ENCODE data around the gene ROM1. TPM values are rescaled to one million over a fixed set of nuclear protein-coding genes. Genes with fewer than 3 reads are reported as not detected.

ROM1 gene
- total and polyA plus RNA-seq, 2 donors (not counting 3 experiments of a cell fraction or from before 2014, with no cell fraction given), result 5.3 to 8.8 TPM

DNA sequence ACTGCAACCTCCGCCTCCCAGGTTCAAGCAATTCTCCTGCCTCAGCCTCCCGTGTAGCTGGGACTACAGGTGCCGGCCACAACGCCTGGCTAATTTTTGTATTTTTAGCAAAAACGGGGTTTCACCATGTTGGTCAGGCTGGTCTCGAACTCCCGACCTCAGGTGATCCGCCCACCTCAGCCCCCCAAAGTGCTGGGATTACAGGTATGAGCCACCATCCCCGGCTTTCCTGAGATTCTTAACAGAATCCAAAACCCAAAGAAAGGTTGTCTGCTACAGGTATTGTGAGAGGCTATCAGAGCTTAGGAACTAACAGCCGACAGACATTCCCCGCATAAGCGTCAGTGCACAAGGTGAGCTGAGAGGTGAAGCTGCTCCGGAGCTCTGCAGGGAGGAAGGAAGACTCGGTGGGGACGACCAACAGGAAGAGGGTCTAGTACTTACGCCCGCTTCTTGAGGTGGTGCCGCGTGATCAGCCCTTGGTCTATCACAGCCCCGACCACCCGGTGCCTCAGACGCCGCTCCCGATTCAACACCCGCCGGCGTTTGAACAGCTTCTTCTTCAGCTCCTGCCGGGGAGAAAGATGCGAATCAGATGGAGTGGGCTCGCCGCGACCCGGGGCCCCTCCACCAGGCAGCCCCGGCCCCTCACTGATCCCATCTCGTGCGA, 51.5 kb downstream of the ROM1 start:
- Histone ChIP-seq H3K79me2 (ENCODE audit: control insufficient read depth, insufficient read depth, low read length) (peaks cover 31% of the 10 kb centered on the region), H3K27me3 (ENCODE audit: control insufficient read depth in 2 of 2, insufficient read depth in 2 of 2, low read length in 2 of 2) (no peaks in the 10 kb centered on the region), H2AFZ (ENCODE audit: low read depth, low read length) (peak overlapping the region; percentile 4), H4K20me1 (replicated peaks; ENCODE audit: control insufficient read depth, extremely low read depth, insufficient read depth, low read length) (no peaks in the 10 kb centered on the region), H3K9me3 (replicated peaks; ENCODE audit: control insufficient read depth, insufficient read depth, low read length) (no peaks in the 10 kb centered on the region), H3K36me3 (ENCODE audit: control insufficient read depth in 2 of 2, extremely low read depth in 1 of 2, insufficient read depth in 2 of 2, low read length in 2 of 2) (peaks cover 0 to 2% of the 10 kb centered on the region in 2 experiments), H3K4me3 (replicated peaks in 1 of 3; ENCODE audit: insufficient read depth in 1 of 3, low read depth in 1 of 3, low read length in 3 of 3) (peak overlapping the region; percentile 42 to 83 (median 59)), H3K9ac (replicated peaks; ENCODE audit: extremely low read depth, insufficient read depth, low read length) (peak overlapping the region; percentile 69), H3K4me2 (ENCODE audit: insufficient read depth, low read length) (peak overlapping the region; percentile 39), H3K9me1 (replicated peaks; ENCODE audit: control insufficient read depth, extremely low read depth, insufficient read depth, low read length) (no peaks in the 10 kb centered on the region), H3K27ac (ENCODE audit: insufficient read depth, low read depth, low read length) (peak overlapping the region; percentile 6), H3K4me1 (ENCODE audit: control insufficient read depth, extremely low read depth, insufficient read depth, low read length) (peaks cover 16% of the 10 kb centered on the region)
- ChIA-PET POLR2A (interaction anchor here (0.6 to 2.2 kb wide), 38 partner anchors 10 to 326 kb away, joined by 3 to 71 read pairs (median 6); partner anchors contain the start of genes AHNAK, B3GAT3, EEF1G and EML3), CTCF (interaction anchor here (0.9 to 2.5 kb wide), 15 partner anchors 9 to 270 kb away, joined by 3 to 15 read pairs (median 7); partner anchors contain the start of genes B3GAT3, BSCL2, GNG3 and INTS5)
- intact Hi-C loops (cut with micrococcal nuclease) (loop anchor here (1.0 to 5.0 kb wide), 4 partner anchors 11 to 52 kb away; partner anchors contain the start of genes BSCL2, EML3, GNG3 and INTS5), dilution Hi-C loops (cut with MboI; ENCODE audit: extremely low pct_ligation_motif_present, low sequenced_read_pairs) (no loop called here)
- FAIRE-seq, result peak; percentile 53
- DNase-seq (ENCODE audit: low read depth, low spot score), result no peak
- TF ChIP-seq POLR2A (IDR thresholded peaks at IDR 0.05; ENCODE audit: low read depth, low read length) (no peak), GATA2 (IDR thresholded peaks at IDR 0.05; ENCODE audit: insufficient read depth, insufficient read length, low read depth, low read length) (no peak), FOS (IDR thresholded peaks at IDR 0.05; ENCODE audit: borderline replicate concordance, insufficient read depth, low read length) (no peak), JUN (IDR thresholded peaks at IDR 0.05; ENCODE audit: borderline replicate concordance, insufficient read depth, insufficient read length, low read depth) (no peak), MYC (IDR thresholded peaks at IDR 0.05; ENCODE audit: low read depth, low read length) (no peak), EZH2 (IDR thresholded peaks at IDR 0.05; ENCODE audit: borderline replicate concordance, low read depth, low read length, severe bottlenecking) (no peak), POLR2AphosphoS5 (IDR thresholded peaks at IDR 0.05; ENCODE audit: insufficient read depth, low read depth, low read length) (no peak)
- TF ChIP-seq, protein P1, sequence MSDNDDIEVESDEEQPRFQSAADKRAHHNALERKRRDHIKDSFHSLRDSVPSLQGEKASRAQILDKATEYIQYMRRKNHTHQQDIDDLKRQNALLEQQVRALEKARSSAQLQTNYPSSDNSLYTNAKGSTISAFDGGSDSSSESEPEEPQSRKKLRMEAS (IDR thresholded peaks at IDR 0.05; ENCODE audit: insufficient read depth, insufficient read length), result no peak
- TF ChIP-seq, protein P2, sequence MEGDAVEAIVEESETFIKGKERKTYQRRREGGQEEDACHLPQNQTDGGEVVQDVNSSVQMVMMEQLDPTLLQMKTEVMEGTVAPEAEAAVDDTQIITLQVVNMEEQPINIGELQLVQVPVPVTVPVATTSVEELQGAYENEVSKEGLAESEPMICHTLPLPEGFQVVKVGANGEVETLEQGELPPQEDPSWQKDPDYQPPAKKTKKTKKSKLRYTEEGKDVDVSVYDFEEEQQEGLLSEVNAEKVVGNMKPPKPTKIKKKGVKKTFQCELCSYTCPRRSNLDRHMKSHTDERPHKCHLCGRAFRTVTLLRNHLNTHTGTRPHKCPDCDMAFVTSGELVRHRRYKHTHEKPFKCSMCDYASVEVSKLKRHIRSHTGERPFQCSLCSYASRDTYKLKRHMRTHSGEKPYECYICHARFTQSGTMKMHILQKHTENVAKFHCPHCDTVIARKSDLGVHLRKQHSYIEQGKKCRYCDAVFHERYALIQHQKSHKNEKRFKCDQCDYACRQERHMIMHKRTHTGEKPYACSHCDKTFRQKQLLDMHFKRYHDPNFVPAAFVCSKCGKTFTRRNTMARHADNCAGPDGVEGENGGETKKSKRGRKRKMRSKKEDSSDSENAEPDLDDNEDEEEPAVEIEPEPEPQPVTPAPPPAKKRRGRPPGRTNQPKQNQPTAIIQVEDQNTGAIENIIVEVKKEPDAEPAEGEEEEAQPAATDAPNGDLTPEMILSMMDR (IDR thresholded peaks at IDR 0.05; ENCODE audit: extremely low read depth in 1 of 2, insufficient read depth in 1 of 2, low read depth in 1 of 2, low read length in 2 of 2), result no peak
- BruUV-seq (replicated peaks), result TSS peak; percentile 53

Small RNAs within 50 kb of the gene (microRNA-seq; reads per million reads assigned to microRNA genes)
- gene MIR6747 (ENCODE audit: borderline number of aligned reads, borderline replicate concordance), result not detected

Small RNAs within 50 kb of the gene (small RNA-seq; reads per million reads assigned to genes)
- gene AP001458.1 (ENCODE audit: insufficient read depth, insufficient read length, low read depth, low replicate concordance) (not detected), gene MIR6747 (ENCODE audit: insufficient read depth, insufficient read length, low read depth, low replicate concordance) (not detected)

Other genes with a start within 250 kb of the ROM1 start
- not detected in 2 replicates for gene SCGB1A1, start 194.2 kb upstream of the ROM1 start, total RNA-seq
- not detected in 2 replicates for gene SCGB1A1, start 194.2 kb upstream of the ROM1 start, polyA plus RNA-seq
- gene AHNAK, start 66.5 kb upstream of the ROM1 start, total RNA-seq, result 381 and 436 TPM in 2 replicates
- 25.1 and 35.2 TPM in 2 replicates for gene AHNAK, start 66.5 kb upstream of the ROM1 start, polyA plus RNA-seq
- 1,341 and 1,345 TPM in 2 replicates for gene EEF1G, start 39.4 kb upstream of the ROM1 start, total RNA-seq
- gene EEF1G, start 39.4 kb upstream of the ROM1 start, polyA plus RNA-seq, result 1,723 and 2,133 TPM in 2 replicates
- gene TUT1, start 21.7 kb upstream of the ROM1 start, total RNA-seq, result 16.9 and 17.8 TPM in 2 replicates
- 11.5 and 12.7 TPM in 2 replicates for gene TUT1, start 21.7 kb upstream of the ROM1 start, polyA plus RNA-seq
- 166 and 176 TPM in 2 replicates for gene MTA2, start 11.4 kb upstream of the ROM1 start, total RNA-seq
- 30.2 and 40.4 TPM in 2 replicates for gene MTA2, start 11.4 kb upstream of the ROM1 start, polyA plus RNA-seq
- 101 and 110 TPM in 2 replicates for gene EML3, start 482 bp upstream of the ROM1 start, total RNA-seq
- 75.7 and 78.3 TPM in 2 replicates for gene EML3, start 482 bp upstream of the ROM1 start, polyA plus RNA-seq
- 31.6 and 35.0 TPM in 2 replicates for gene B3GAT3, start 8.7 kb downstream of the ROM1 start, total RNA-seq
- 37.2 and 48.0 TPM in 2 replicates for gene B3GAT3, start 8.7 kb downstream of the ROM1 start, polyA plus RNA-seq
- 357 and 389 TPM in 2 replicates for gene GANAB, start 33.4 kb downstream of the ROM1 start, total RNA-seq
- gene GANAB, start 33.4 kb downstream of the ROM1 start, polyA plus RNA-seq, result 433 and 455 TPM in 2 replicates
- gene INTS5, start 40.0 kb downstream of the ROM1 start, total RNA-seq, result 21.7 and 22.8 TPM in 2 replicates
- 20.3 and 20.9 TPM in 2 replicates for gene INTS5, start 40.0 kb downstream of the ROM1 start, polyA plus RNA-seq
- gene C11orf98, start 52.0 kb downstream of the ROM1 start, total RNA-seq, result 58.7 and 61.0 TPM in 2 replicates
- 32.3 and 39.5 TPM in 2 replicates for gene C11orf98, start 52.0 kb downstream of the ROM1 start, polyA plus RNA-seq
- 28.4 and 38.1 TPM in 2 replicates for gene CSKMT, start 52.1 kb downstream of the ROM1 start, total RNA-seq
- gene CSKMT, start 52.1 kb downstream of the ROM1 start, polyA plus RNA-seq, result 7.8 and 7.9 TPM in 2 replicates
- 8.6 and 9.0 TPM in 2 replicates for gene UQCC3, start 58.4 kb downstream of the ROM1 start, total RNA-seq
- gene UQCC3, start 58.4 kb downstream of the ROM1 start, polyA plus RNA-seq, result 15.3 and 15.5 TPM in 2 replicates
- 7.5 and 10.5 TPM in 2 replicates for gene LBHD1, start 59.0 kb downstream of the ROM1 start, total RNA-seq
- 3.5 and 3.8 TPM in 2 replicates for gene LBHD1, start 59.0 kb downstream of the ROM1 start, polyA plus RNA-seq
- gene UBXN1, start 65.8 kb downstream of the ROM1 start, total RNA-seq, result 112 and 113 TPM in 2 replicates
- 105 and 114 TPM in 2 replicates for gene UBXN1, start 65.8 kb downstream of the ROM1 start, polyA plus RNA-seq
- 0.20 and 0.37 TPM in 2 replicates for gene LRRN4CL, start 76.3 kb downstream of the ROM1 start, total RNA-seq
- gene LRRN4CL, start 76.3 kb downstream of the ROM1 start, polyA plus RNA-seq, result 0.03 TPM in 1 of 2 replicates, not detected in the other
- 31.1 and 31.3 TPM in 2 replicates for gene BSCL2, start 94.2 kb downstream of the ROM1 start, total RNA-seq
- 94.8 and 126 TPM in 2 replicates for gene BSCL2, start 94.2 kb downstream of the ROM1 start, polyA plus RNA-seq
- gene GNG3, start 94.4 kb downstream of the ROM1 start, total RNA-seq, result not detected in 2 replicates
- gene GNG3, start 94.4 kb downstream of the ROM1 start, polyA plus RNA-seq, result not detected in 2 replicates
- 53.4 and 56.2 TPM in 2 replicates for gene HNRNPUL2, start 114.2 kb downstream of the ROM1 start, total RNA-seq
- 14.1 and 18.3 TPM in 2 replicates for gene HNRNPUL2, start 114.2 kb downstream of the ROM1 start, polyA plus RNA-seq
- 31.6 and 43.5 TPM in 2 replicates for gene TTC9C, start 115.2 kb downstream of the ROM1 start, total RNA-seq
- 20.6 and 27.4 TPM in 2 replicates for gene TTC9C, start 115.2 kb downstream of the ROM1 start, polyA plus RNA-seq
- gene ZBTB3, start 140.9 kb downstream of the ROM1 start, total RNA-seq, result 6.9 and 8.1 TPM in 2 replicates
- gene ZBTB3, start 140.9 kb downstream of the ROM1 start, polyA plus RNA-seq, result 3.7 and 4.1 TPM in 2 replicates
- gene POLR2G, start 148.3 kb downstream of the ROM1 start, total RNA-seq, result 94.3 and 96.2 TPM in 2 replicates
- gene POLR2G, start 148.3 kb downstream of the ROM1 start, polyA plus RNA-seq, result 258 and 266 TPM in 2 replicates
- 28.9 and 30.4 TPM in 2 replicates for gene TAF6L, start 158.1 kb downstream of the ROM1 start, total RNA-seq
- gene TAF6L, start 158.1 kb downstream of the ROM1 start, polyA plus RNA-seq, result 28.6 and 33.3 TPM in 2 replicates
- gene TMEM179B, start 174.1 kb downstream of the ROM1 start, total RNA-seq, result 27.6 and 27.8 TPM in 2 replicates
- gene TMEM179B, start 174.1 kb downstream of the ROM1 start, polyA plus RNA-seq, result 102 and 123 TPM in 2 replicates
- gene TMEM223, start 178.7 kb downstream of the ROM1 start, total RNA-seq, result 11.8 and 12.7 TPM in 2 replicates
- 26.7 and 31.8 TPM in 2 replicates for gene TMEM223, start 178.7 kb downstream of the ROM1 start, polyA plus RNA-seq
- 71.4 and 74.4 TPM in 2 replicates for gene NXF1, start 192.2 kb downstream of the ROM1 start, total RNA-seq
- 99.8 and 101 TPM in 2 replicates for gene NXF1, start 192.2 kb downstream of the ROM1 start, polyA plus RNA-seq
- 41.3 and 42.8 TPM in 2 replicates for gene STX5, start 218.8 kb downstream of the ROM1 start, total RNA-seq
- 46.4 and 50.7 TPM in 2 replicates for gene STX5, start 218.8 kb downstream of the ROM1 start, polyA plus RNA-seq
- not detected in 2 replicates for gene TEX54, start 219.6 kb downstream of the ROM1 start, total RNA-seq
- not detected in 2 replicates for gene TEX54, start 219.6 kb downstream of the ROM1 start, polyA plus RNA-seq
- 51.7 and 51.8 TPM in 2 replicates for gene WDR74, start 226.3 kb downstream of the ROM1 start, total RNA-seq
- 44.7 and 44.8 TPM in 2 replicates for gene WDR74, start 226.3 kb downstream of the ROM1 start, polyA plus RNA-seq

Data from endothelial cell of umbilical vein (primary cell).